OCI-LY1 (cell line): ENCODE measurements around the gene FAIM.

Experiments
- EZH2 ChIP-seq: fragments of 200-600 bp; sonication (generic), shearing (Covaris generic); IDR thresholded peaks from 2 replicates; pipeline ENCODE4 v1.8.0; 2017; ENCODE audit warnings: borderline replicate concordance, mixed run types, mild to moderate bottlenecking, antibody characterized with exemption, low read length, moderate library complexity, mixed read lengths
- TF ChIP-seq, protein P1 (sequence below): fragments of 200-600 bp; sonication (generic), shearing (Covaris generic); IDR thresholded peaks from 2 replicates; pipeline ENCODE4 v1.5.1; 2017; ENCODE audit warnings: mild to moderate bottlenecking, antibody characterized with exemption, low read length, moderate library complexity, mixed read lengths

- TF ChIP-seq, protein P1, sequence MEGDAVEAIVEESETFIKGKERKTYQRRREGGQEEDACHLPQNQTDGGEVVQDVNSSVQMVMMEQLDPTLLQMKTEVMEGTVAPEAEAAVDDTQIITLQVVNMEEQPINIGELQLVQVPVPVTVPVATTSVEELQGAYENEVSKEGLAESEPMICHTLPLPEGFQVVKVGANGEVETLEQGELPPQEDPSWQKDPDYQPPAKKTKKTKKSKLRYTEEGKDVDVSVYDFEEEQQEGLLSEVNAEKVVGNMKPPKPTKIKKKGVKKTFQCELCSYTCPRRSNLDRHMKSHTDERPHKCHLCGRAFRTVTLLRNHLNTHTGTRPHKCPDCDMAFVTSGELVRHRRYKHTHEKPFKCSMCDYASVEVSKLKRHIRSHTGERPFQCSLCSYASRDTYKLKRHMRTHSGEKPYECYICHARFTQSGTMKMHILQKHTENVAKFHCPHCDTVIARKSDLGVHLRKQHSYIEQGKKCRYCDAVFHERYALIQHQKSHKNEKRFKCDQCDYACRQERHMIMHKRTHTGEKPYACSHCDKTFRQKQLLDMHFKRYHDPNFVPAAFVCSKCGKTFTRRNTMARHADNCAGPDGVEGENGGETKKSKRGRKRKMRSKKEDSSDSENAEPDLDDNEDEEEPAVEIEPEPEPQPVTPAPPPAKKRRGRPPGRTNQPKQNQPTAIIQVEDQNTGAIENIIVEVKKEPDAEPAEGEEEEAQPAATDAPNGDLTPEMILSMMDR: no peak
- TF ChIP-seq EZH2: no peak
Observed at GRCh38 chr3:138675393-138675792, 66.8 kb downstream of the FAIM start.
